K562 (cell line): ENCODE data around the gene HMGN3. TPM values are rescaled to one million over a fixed set of nuclear protein-coding genes. Genes with fewer than 3 reads are reported as not detected.

Experiments used
- ATAC-seq: fragments of 200-7000 bp; cut with Tn5 transposase; 3 replicates; pipeline ENCODE4 v1.9.1; 2020; ENCODE audit warnings: moderate library complexity
- BruUV-seq: library from RNA; stranded (reverse); fragments of 400-500 nt; replicated peaks from 2 replicates; lab custom pipeline; 2021; lab: Mats Ljungman, UMichigan
- CTCF ChIA-PET: fragments of 300-600 bp; formaldehyde crosslinking; extraction: SDS; loops from one replicate; lab custom pipeline; 2021; ENCODE audit warnings: low intra/inter-chr PET ratio; lab: Yijun Ruan, JAX
- POLR2A ChIA-PET: fragments of 300-600, 350-650 bp; sonication (Branson Sonifier 250); formaldehyde crosslinking; extraction: SDS; loops from one replicate; lab custom pipeline; 2021; ENCODE audit warnings: antibody characterized with exemption, inconsistent platforms; lab: Yijun Ruan, JAX
- DNase-seq, 4 experiments: peaks; one replicate each; pipeline versions ENCODE4 v3.0.0 to v3.0.0-alpha.2; 2011 to 2018; ENCODE audit warnings: low spot score in 3 of 4, mixed read lengths in 3 of 4; ENCODE audit errors: extremely low read depth in 1 of 4
- FAIRE-seq: peaks from 2 replicates; lab custom pipeline; 2011; peaks lifted over from hg19 to GRCh38; lab: Jason Lieb, UNC
- H2AFZ ChIP-seq: 2 replicates; pipeline ENCODE4 v1.6.0; 2011; ENCODE audit warnings: low read depth, low read length, control low read depth, inconsistent platforms
- H3K27ac ChIP-seq: fragments of 200-600 bp; 3 replicates; pipeline ENCODE4 v1.8.0; 2011; ENCODE audit warnings: low read depth, mild to moderate bottlenecking, control low read depth, inconsistent platforms, low read length, moderate library complexity, mixed read lengths; ENCODE audit errors: extremely low read depth
- H3K27me3 ChIP-seq, 2 experiments: fragments of 300-600 bp in 1 of 2; 2 replicates in 1 of 2; 3 replicates in 1 of 2; pipeline versions ENCODE4 v1.6.0 to v1.8.0; 2011; ENCODE audit warnings: inconsistent platforms in 2 of 2, low read length in 2 of 2, mild to moderate bottlenecking in 1 of 2, mixed read lengths in 1 of 2, moderate library complexity in 1 of 2; ENCODE audit not compliant: control insufficient read depth in 2 of 2, insufficient read depth in 2 of 2
- H3K36me3 ChIP-seq: fragments of 300-600 bp; 3 replicates; pipeline ENCODE4 v1.8.0; 2011; ENCODE audit warnings: mild to moderate bottlenecking, low read length, inconsistent platforms; ENCODE audit not compliant: control insufficient read depth, insufficient read depth
- H3K4me1 ChIP-seq, 2 experiments: fragments of 200-600 bp in 1 of 2; replicated peaks in 1 of 2; 2 replicates in 1 of 2; 3 replicates in 1 of 2; pipeline versions ENCODE4 v1.5.1 to v1.8.0; 2011; ENCODE audit warnings: inconsistent platforms in 2 of 2, low read length in 2 of 2, mild to moderate bottlenecking in 1 of 2, mixed read lengths in 1 of 2, moderate library complexity in 1 of 2; ENCODE audit not compliant: control insufficient read depth in 2 of 2, insufficient read depth in 2 of 2
- H3K4me2 ChIP-seq: 2 replicates; pipeline ENCODE4 v1.6.1; 2011; ENCODE audit warnings: low read length, control low read depth, inconsistent platforms, mixed read lengths; ENCODE audit not compliant: insufficient read depth
- H3K4me3 ChIP-seq: fragments of 200-600 bp; sonication (generic), shearing (Covaris generic); 2 replicates; pipeline ENCODE4 v1.5.1; 2016; ENCODE audit warnings: control low read depth, inconsistent platforms
- H3K79me2 ChIP-seq: fragments of 200-600 bp; 3 replicates; pipeline ENCODE4 v1.8.0; 2011; ENCODE audit warnings: low read length, inconsistent platforms; ENCODE audit not compliant: control insufficient read depth, insufficient read depth
- H3K9ac ChIP-seq, 2 experiments: 2 replicates each; pipeline versions ENCODE4 v1.6.0 to v1.6.1; 2011; ENCODE audit warnings: low read depth in 2 of 2, low read length in 2 of 2, control low read depth in 1 of 2, inconsistent platforms in 1 of 2, mild to moderate bottlenecking in 1 of 2, mixed read lengths in 1 of 2; ENCODE audit not compliant: insufficient read depth in 1 of 2
- H3K9me1 ChIP-seq: one replicate; pipeline ENCODE4 v1.6.0; 2011; ENCODE audit warnings: inconsistent platforms, mild to moderate bottlenecking, low read length, moderate library complexity; ENCODE audit not compliant: control insufficient read depth, insufficient read depth
- H3K9me3 ChIP-seq: replicated peaks from 2 replicates; pipeline ENCODE4 v1.5.1; 2011; ENCODE audit warnings: low read depth, low read length, inconsistent platforms; ENCODE audit not compliant: control insufficient read depth, insufficient read depth
- H4K20me1 ChIP-seq: replicated peaks from 2 replicates; pipeline ENCODE4 v1.6.1; 2011; ENCODE audit warnings: low read length, inconsistent platforms, mixed read lengths; ENCODE audit not compliant: control insufficient read depth, insufficient read depth
- ATF1 ChIP-seq, 2 experiments: fragments of 450-650 bp in 1 of 2; IDR thresholded peaks; 2 replicates each; pipeline ENCODE4 v1.6.1; 2016; ENCODE audit warnings: missing compliant biosample characterization in 1 of 2, missing genetic modification characterization in 1 of 2
- EHMT2 ChIP-seq: fragments of 450-650 bp; IDR thresholded peaks from 2 replicates; pipeline ENCODE4 v1.6.1; 2018; ENCODE audit warnings: antibody characterized with exemption
- IRF1 ChIP-seq: sonication (generic); formaldehyde crosslinking; IDR thresholded peaks from 2 replicates; pipeline ENCODE4 v1.8.0; 2022; ENCODE audit warnings: missing genetic modification reagents, mild to moderate bottlenecking, borderline replicate concordance
- PHB2 ChIP-seq: fragments of 450-650 bp; IDR thresholded peaks from 2 replicates; pipeline ENCODE4 v1.6.1; 2017; ENCODE audit warnings: low read depth
- ZHX1 ChIP-seq: fragments of 150-350 bp; conservative IDR thresholded peaks from 2 replicates; pipeline ENCODE4 v1.6.1; 2014; ENCODE audit warnings: low read length
- ZNF444 ChIP-seq: fragments of 250-450 bp; sonication (Bioruptor Pico); IDR thresholded peaks from 2 replicates; pipeline ENCODE4 v1.4.0; 2020; ENCODE audit warnings: mild to moderate bottlenecking, moderate library complexity
- ZNF584 ChIP-seq: fragments of 200-800 bp; sonication (Bioruptor generic); IDR thresholded peaks from 2 replicates; pipeline ENCODE4 v1.6.1; 2016; ENCODE audit warnings: low read depth, mild to moderate bottlenecking, missing genetic modification characterization, missing compliant biosample characterization
- ZNF76 ChIP-seq: fragments of 250-450 bp; sonication (Bioruptor Pico); IDR thresholded peaks from 2 replicates; pipeline ENCODE4 v1.4.0; 2020; ENCODE audit warnings: mild to moderate bottlenecking, moderate library complexity, borderline replicate concordance
- in situ Hi-C: fragments of 300-500 bp; cut with MboI; formaldehyde crosslinking; loops from 4 replicates; pipeline ENCODE4 v1.15.0; 2018; ENCODE audit warnings: inconsistent platforms, mixed read lengths
- intact Hi-C: fragments of 100-400 bp; cut with micrococcal nuclease; formaldehyde crosslinking; loops from 2 replicates; pipeline ENCODE4 v1.14.2; 2022
- polyA plus RNA-seq, 8 experiments: library from polyadenylated mRNA; depleted of rRNA in 4 of 8; stranded (reverse) in 5 of 8; unstranded in 3 of 8; fragments of >200 nt; fragmentation: Nextera tagmentation in 2 of 8; fragmentation: Illumina TruSeq in 1 of 8; extraction: Ambion mirVana in 2 of 8; extraction: Trizol in 1 of 8; gene quantifications; 2 replicates each; pipeline versions ENCODE4 v1.2.1 to v1.2.3, GENCODE V29; 2011 to 2014; ENCODE audit warnings: inconsistent platforms in 1 of 8, missing spikeins in 1 of 8
- total RNA-seq, 7 experiments: library from RNA; depleted of rRNA in 6 of 7; stranded (reverse); fragments of >200 nt in 6 of 7; fragmentation: Illumina TruSeq in 2 of 7; extraction: Trizol in 2 of 7; gene quantifications; 2 replicates each; pipeline versions ENCODE4 v1.2.1 to v1.2.3, GENCODE V29; 2011 to 2021; ENCODE audit warnings: low replicate concordance in 1 of 7

Gene HMGN3
- total and polyA plus RNA-seq, 9 of the 15 experiments (the other 6 are each of a cell fraction or from before 2014, with no cell fraction given): 42.1 to 154 (median 88.1) TPM

GRCh38 chr6:79201143-79201542 lies 33.3 kb downstream of the HMGN3 start (continued):
- TF ChIP-seq ZHX1 (no peak), ZNF584 (CRISPR knock-in tag) (no peak), PHB2 (no peak), ATF1 (CRISPR knock-in tag; IDR thresholded peaks at IDR 0.05) (no peak), ATF1 (tag; IDR thresholded peaks at IDR 0.05) (no peak)

- no peak overlapping the region for H3K9ac ChIP-seq
- H3K9me3 ChIP-seq: no peaks in the 10 kb centered on the region
- ATAC-seq (no peak), FAIRE-seq (no peak), DNase-seq (no peak)
- no peak overlapping the region for H3K27ac ChIP-seq
- no peaks in the 10 kb centered on the region for H3K27me3 ChIP-seq
- ChIA-PET CTCF (no interaction called here), POLR2A (no interaction called here)
- H3K36me3 ChIP-seq: peaks cover 2% of the 10 kb centered on the region; the same call in 1 of the 3 replicates
- H3K4me2 ChIP-seq: no peak overlapping the region
- no TSS peak for BruUV-seq
- H3K4me3 ChIP-seq: no peak overlapping the region
- no peaks in the 10 kb centered on the region for H4K20me1 ChIP-seq
- no peak overlapping the region for H2AFZ ChIP-seq
- H3K79me2 ChIP-seq: no peaks in the 10 kb centered on the region
- TF ChIP-seq ZNF444 (CRISPR knock-in tag) (no peak), IRF1 (no peak), EHMT2 (no peak), ZNF76 (no peak)
- TF ChIP-seq, all 486 proteins: peak for 0
- no peaks in the 10 kb centered on the region for H3K4me1 ChIP-seq
- in situ Hi-C loops: no loop called here
- no peaks in the 10 kb centered on the region for H3K9me1 ChIP-seq
- intact Hi-C loops: no loop called here
Observed at GRCh38 chr6:79196912-79197311, 37.6 kb downstream of the HMGN3 start.
